Measurements from ENCODE around the gene SHISA7. TPM values are rescaled to one million over a fixed set of nuclear protein-coding genes. Genes with fewer than 3 reads are reported as not detected.
"Not testable (repeated sequence)": the region's sequence is repeated elsewhere in the genome, so short reads cannot be mapped to it uniquely, and the experiment has no call there.

The SHISA7 gene
- total RNA-seq, 4 donors from 2014 or later: not detected

GRCh38 chr19:55419624-55420236 is 23.4 kb downstream of the SHISA7 start:
- Histone ChIP-seq H3K36me3 (no peaks in the 10 kb centered on the region), H3K27ac (no peak overlapping the region), H3K9me3 (no peaks in the 10 kb centered on the region), H3K4me1 (peaks cover 0 to 13% (median 0%) of the 10 kb centered on the region in 3 donors), H3K4me3 (no peak overlapping the region), H3K27me3 (peaks cover 0 to 59% (median 0%) of the 10 kb centered on the region in 4 donors)
- 72 to 80% methylated on average over 1 to 3 of the region's 5 CpGs for WGBS, 2 donors
- intact Hi-C loops (cut with DNase I): loop anchor here (10.0 kb wide), 1 partner anchor 135 kb away; the partner anchor contains the start of genes BRSK1 and HSPBP1
- no peak for DNase-seq
- no peak for TF ChIP-seq POLR2A (IDR thresholded peaks at IDR 0.05)
- TF ChIP-seq, protein P1, sequence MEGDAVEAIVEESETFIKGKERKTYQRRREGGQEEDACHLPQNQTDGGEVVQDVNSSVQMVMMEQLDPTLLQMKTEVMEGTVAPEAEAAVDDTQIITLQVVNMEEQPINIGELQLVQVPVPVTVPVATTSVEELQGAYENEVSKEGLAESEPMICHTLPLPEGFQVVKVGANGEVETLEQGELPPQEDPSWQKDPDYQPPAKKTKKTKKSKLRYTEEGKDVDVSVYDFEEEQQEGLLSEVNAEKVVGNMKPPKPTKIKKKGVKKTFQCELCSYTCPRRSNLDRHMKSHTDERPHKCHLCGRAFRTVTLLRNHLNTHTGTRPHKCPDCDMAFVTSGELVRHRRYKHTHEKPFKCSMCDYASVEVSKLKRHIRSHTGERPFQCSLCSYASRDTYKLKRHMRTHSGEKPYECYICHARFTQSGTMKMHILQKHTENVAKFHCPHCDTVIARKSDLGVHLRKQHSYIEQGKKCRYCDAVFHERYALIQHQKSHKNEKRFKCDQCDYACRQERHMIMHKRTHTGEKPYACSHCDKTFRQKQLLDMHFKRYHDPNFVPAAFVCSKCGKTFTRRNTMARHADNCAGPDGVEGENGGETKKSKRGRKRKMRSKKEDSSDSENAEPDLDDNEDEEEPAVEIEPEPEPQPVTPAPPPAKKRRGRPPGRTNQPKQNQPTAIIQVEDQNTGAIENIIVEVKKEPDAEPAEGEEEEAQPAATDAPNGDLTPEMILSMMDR (IDR thresholded peaks at IDR 0.05): no peak

GRCh38 chr19:55419103-55419502 is 24.0 kb downstream of the SHISA7 start:
- no peak overlapping the region for H3K4me3 ChIP-seq
- H3K36me3 ChIP-seq: no peaks in the 10 kb centered on the region
- TF ChIP-seq POLR2A (IDR thresholded peaks at IDR 0.05): no peak
- TF ChIP-seq, protein P1 (IDR thresholded peaks at IDR 0.05): no peak
- peaks cover 0 to 53% (median 0%) of the 10 kb centered on the region in 4 donors for H3K27me3 ChIP-seq
- H3K27ac ChIP-seq: no peak overlapping the region
- DNase-seq: no peak
- H3K9me3 ChIP-seq: no peaks in the 10 kb centered on the region
- intact Hi-C loops (cut with DNase I): loop anchor here (10.0 kb wide), 1 partner anchor 134 kb away; the partner anchor contains the start of genes BRSK1 and HSPBP1
- WGBS, 2 donors: 37 to 62% methylated on average over 3 of the region's 5 CpGs
- peaks cover 0 to 12% (median 0%) of the 10 kb centered on the region in 3 donors for H3K4me1 ChIP-seq

DNA sequence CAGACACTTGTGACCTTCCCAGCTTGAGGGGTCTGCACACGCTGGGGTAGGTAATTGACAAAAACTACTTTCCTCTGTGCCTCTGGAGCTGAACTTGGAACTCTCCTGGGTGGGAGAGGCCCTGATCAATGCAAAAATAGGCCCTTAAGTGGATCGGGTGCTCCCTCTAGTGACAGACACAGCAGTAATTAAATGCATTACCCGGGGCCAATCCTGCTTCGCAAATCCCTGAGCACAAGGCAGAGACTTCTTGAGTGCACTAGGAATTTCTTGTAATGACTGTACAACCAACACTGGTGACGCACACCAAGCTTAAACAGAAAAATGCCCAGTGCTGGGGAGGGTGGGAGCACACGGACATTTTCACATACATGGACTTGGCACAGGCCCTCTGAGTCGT is 24.9 kb downstream of the SHISA7 start:
- no peak for TF ChIP-seq POLR2A (IDR thresholded peaks at IDR 0.05)
- TF ChIP-seq, protein P1 (IDR thresholded peaks at IDR 0.05): peak; percentile 46 to 80 (median 68)
- H3K36me3 ChIP-seq: no peaks in the 10 kb centered on the region
- H3K4me3 ChIP-seq: no peak overlapping the region
- WGBS, 2 donors: 6 to 10% methylated on average over 4 to 7 of the region's 7 CpGs
- no peaks in the 10 kb centered on the region for H3K9me3 ChIP-seq
- H3K27me3 ChIP-seq: peaks cover 0 to 53% (median 0%) of the 10 kb centered on the region in 4 donors
- no peak for DNase-seq
- H3K27ac ChIP-seq: no peak overlapping the region
- intact Hi-C loops (cut with DNase I): loop anchor here (10.0 kb wide), 1 partner anchor 133 kb away; the partner anchor contains the start of genes BRSK1 and HSPBP1
- H3K4me1 ChIP-seq: peaks cover 0 to 4% (median 0%) of the 10 kb centered on the region in 3 donors

DNA sequence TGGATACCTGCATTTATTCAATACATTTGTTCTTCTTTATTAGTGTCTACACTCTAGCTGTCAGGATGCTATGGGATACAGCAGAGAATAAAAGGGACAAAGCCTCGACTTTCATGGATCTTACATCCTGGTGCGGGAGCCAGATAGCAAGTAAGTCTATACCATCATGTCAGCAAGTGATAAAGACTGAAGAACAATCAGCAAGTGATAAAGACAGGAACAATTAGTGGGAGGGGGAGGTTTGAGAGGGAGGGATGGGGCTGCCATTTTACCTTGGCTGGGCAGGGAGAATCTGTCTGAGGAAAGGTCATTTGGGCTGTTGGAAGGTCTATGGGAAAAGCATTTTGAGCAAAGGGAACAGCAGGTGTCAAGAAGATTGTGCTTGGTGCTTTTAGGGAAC is 32.9 kb downstream of the SHISA7 start:
- no peaks in the 10 kb centered on the region for H3K27me3 ChIP-seq
- no peak overlapping the region for H3K27ac ChIP-seq
- peaks cover 0 to 10% (median 0%) of the 10 kb centered on the region in 3 donors for H3K36me3 ChIP-seq
- TF ChIP-seq, protein P1 (IDR thresholded peaks at IDR 0.05): no peak
- TF ChIP-seq POLR2A (IDR thresholded peaks at IDR 0.05): no peak
- H3K4me1 ChIP-seq: peaks cover 17 to 30% (median 18%) of the 10 kb centered on the region in 3 donors
- 85 to 100% methylated on average over 2 of the region's 2 CpGs for WGBS, 2 donors
- H3K9me3 ChIP-seq: no peaks in the 10 kb centered on the region
- intact Hi-C loops (cut with DNase I): loop anchor here (10.0 kb wide), 1 partner anchor 125 kb away; the partner anchor contains the start of genes BRSK1 and HSPBP1
- H3K4me3 ChIP-seq: no peak overlapping the region
- no peak for DNase-seq

GRCh38 chr19:55409179-55409578 is 33.9 kb downstream of the SHISA7 start:
- peaks cover 0 to 20% (median 3%) of the 10 kb centered on the region in 3 donors for H3K36me3 ChIP-seq
- H3K9me3 ChIP-seq; intact Hi-C loops (cut with DNase I); H3K4me3 ChIP-seq; DNase-seq; H3K27me3 ChIP-seq: not testable (repeated sequence)
- peak overlapping the region in 1 of 4 donors; percentile 99 for H3K27ac ChIP-seq
- WGBS, 2 donors: 91 to 96% methylated on average over 8 of the region's 8 CpGs
- peaks cover 17 to 38% (median 18%) of the 10 kb centered on the region in 3 donors for H3K4me1 ChIP-seq

Data from esophagus squamous epithelium (tissue), 5 donors.